ENCODE data around the gene NEK1.
"Not testable (repeated sequence)": the region's sequence is repeated elsewhere in the genome, so short reads cannot be mapped to it uniquely, and the experiment has no call there.

NEK1 gene

DNA sequence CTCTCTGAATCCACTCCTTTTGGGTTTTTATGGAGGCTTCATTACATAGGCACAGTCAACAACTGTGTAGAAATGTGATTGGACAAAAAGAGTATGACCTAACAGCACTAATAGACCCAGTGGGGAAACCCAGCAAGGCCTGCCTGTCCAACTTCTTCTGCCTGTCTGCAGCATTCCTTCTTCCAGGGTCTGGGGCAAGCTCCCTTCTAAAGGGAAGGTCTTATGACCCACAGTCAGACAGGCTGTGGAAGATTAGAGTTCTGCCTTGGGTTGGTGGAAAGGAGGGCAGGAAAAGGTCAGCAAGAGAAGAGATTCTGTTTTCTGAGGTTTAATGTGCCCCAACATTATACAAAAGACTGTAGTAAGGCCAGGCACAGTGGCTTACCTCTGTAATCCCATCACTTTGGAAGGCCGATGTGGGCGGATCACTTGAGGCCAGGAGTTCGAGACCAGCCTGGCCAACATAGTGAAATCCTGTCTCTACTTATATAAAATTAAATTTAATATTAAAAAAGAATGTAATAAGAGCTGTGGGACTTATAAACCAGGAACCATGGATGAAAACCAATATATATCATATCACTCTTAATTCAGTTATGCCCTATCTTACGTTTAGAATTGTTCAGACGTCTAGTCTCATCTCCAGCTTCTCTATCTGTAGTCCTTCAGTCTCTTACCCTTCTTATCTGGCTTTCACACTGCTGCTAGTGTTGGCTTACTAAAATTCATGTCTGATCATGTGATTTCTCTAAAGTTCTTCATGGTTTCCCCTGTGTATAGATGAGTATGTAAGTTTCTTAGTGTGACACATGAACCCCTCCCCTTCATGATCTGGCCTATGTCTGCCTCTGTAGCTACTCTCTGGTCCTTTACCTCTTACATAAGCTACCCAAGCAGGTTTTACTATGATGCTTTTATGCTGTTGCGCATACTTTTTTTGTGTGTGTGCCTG lies 14.2 kb upstream of the NEK1 start:
- DNase-seq (ENCODE audit: low spot score), result no peak

- DNase-seq (ENCODE audit: low spot score), result no peak
These were observed 13.5 kb upstream of the NEK1 start for GRCh38 chr4:169625886-169626285.

DNA sequence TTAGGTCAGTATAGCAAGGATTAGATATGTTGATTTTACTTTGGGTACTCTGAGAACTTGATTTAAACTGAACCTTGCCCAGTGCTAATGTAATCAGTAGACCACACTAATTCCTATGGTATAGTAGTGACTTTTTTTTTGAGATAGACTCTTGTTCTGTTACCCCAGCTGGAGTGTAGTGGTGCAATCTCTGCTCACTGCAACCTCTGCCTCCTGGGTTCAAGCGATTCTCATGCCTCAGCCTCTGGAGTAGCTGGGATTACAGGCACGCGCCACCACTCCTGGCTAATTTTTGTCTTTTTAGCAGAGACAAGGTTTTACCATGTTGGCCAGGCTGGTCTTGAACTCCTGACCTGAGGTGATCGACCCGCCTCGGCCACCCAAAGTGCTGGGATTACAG lies 11.6 kb upstream of the NEK1 start:
- DNase-seq (ENCODE audit: low spot score), result not testable (repeated sequence)

DNA sequence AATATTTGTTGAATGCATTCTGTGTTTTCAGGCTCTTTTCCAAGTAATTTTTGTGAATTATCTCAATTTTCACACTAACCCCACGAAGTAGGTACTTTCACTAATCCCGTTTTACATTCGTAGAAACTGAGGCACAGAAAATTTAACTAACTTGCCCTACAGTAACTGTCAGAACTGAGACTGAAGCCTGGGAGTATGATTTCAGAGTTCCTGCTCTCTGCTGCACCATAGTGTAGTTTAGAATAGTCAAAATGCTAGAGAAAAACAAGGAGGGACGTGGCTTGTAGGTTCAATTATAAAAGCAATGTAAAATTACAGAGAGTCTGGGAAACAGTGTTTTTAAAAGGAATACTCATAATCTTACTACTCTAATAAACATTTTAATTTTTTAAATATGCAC lies 10.2 kb upstream of the NEK1 start:
- DNase-seq (ENCODE audit: low spot score), result no peak

DNA sequence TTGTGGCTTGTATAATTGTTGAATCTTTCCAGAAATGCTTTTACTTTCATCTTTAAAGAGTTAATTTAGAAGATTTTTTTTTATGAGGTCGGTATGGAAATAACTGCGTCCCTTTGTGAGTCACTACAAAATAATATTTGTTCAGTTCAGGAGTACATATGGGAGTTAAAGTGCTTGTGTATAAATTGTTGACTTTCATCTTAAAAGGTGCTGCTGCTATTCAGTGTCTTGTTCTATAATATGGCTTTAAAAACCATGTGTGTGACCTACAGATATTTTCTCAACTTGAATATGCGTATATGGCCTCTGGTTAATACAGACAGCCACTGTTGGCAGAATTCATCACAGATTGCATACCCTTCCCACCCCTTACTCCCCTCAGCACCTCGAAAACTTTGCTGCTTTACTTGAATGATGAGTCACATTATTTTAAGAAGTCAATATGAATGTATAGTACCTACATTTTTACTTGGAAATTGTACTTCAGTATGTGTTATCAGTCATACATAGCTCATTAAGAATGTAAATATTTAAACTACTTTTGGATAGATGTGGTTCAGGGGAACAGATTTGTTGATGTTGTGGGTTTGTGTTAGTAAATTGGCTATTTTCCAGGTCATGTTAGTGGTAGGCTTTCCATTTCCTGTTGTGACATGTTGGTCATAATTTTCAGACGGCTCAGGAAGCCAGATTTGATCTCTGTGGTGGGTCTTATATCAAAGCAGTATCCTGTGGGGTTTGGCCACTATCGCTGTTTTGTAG lies 9.5 kb upstream of the NEK1 start:
- DNase-seq (ENCODE audit: low spot score), result peak; percentile 85

GRCh38 chr4:169620880-169621248 lies 8.5 kb upstream of the NEK1 start:
- DNase-seq (ENCODE audit: low spot score), result peak; percentile 29

DNA sequence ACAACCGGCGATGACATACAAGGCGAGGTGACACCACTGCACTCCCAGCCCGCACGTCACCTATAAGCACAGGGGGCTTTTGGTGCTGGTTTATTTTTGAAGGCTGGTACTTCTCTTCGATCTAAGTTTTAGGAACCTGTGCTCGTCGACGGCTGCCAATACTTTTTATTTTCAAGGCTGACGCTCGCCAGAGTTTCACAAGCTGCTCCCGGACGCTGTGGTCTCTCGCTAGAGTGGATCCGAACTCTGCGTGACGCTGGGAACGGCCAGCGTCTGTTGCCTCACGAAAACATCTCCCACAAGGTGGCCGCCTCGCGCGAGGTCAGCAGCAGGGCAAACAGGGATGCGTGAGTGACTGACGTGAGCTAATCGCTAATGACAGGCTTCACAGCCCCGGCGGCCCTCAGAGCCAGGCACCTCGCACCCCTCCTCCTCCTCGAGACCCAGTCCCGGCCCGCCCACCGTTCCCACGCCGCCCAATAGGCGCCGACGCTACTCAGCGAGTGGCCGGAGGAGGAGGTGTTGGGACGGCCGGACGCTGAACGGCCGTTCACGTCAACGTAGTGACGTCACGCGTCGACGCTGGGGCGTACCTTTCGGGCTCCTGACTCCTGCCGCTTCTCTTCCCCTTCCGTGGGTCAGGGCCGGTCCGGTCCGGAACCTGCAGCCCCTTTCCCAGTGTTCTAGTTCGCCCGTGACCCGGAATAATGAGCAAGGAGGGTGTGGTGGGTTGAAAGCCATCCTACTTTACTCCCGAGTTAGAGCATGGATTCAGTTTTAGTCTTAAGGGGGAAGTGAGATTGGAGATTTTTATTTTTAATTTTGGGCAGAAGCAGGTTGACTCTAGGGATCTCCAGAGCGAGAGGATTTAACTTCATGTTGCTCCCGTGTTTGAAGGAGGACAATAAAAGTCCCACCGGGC lies 7.8 kb upstream of the NEK1 start, which contains the start of gene CLCN3:
Gene CLCN3 (plus strand): TSS at position 621 of the 922 bp plus-strand sequence. CDS start 15,351 bp downstream, outside the sequence.
- DNase-seq (ENCODE audit: low spot score), result peak; percentile 95

DNA sequence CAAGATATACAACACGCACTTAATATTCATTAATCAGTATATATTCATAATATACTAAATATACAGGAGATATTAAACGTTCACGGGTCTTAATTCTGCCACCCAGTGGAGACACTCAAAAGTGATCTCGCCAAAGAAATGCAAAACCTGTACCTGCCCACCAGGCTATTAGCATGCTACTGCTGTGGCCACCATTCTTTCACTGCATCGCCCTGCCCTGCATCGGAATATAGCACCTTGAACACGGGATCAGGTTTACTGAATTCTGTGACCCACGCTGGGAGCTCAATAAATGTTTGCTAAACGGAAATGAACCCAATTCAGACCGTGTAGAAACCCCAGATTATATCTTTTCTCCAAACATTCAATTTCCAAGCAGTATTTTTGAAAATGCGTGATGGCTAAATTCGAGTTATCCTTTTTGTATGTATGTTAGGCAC lies 7.2 kb upstream of the NEK1 start:
- peak; percentile 46 for DNase-seq (ENCODE audit: low spot score)

DNA sequence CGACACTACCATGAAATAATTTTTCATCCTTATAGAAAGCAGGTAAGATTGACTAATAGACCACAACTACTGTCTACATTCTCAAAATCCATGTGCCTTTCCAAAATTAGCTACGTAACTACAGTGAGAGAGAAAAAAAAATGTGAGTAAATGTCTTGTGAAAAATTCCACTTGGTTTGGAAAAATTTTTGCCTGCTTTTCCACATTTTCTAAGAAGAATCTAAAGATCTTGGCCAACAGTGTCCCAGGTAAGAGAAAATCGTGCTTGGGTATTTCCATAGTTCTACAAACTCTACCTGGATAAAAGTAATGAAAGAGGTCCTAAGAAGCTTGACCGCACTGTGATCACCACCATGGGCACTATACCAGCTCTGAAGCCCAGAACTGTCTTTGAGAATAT lies 6.6 kb upstream of the NEK1 start:
- DNase-seq (ENCODE audit: low spot score), result no peak

DNA sequence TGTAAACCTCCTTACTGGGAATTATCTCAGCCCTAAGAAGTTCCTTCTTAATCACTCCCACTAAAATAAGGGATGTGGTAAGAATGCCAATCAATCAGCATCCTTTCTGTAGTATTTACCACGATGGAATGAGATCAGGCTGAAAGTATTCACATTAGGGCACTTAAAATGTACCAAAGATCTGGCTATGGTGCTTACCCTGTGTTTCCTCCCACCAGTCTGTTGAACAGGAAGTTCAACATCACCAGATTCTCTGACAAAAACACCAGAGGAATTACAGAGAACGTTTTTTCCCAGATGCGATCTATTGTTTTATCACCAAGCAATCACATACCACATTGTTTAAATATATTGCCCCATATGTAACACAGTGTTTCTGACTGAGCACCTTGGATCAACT lies 5.9 kb upstream of the NEK1 start:
- DNase-seq (ENCODE audit: low spot score), result no peak

- no peak for DNase-seq (ENCODE audit: low spot score)
These were observed 4.9 kb upstream of the NEK1 start for GRCh38 chr4:169617306-169617705.

- DNase-seq (ENCODE audit: low spot score), result no peak
These were observed 4.5 kb upstream of the NEK1 start for GRCh38 chr4:169616846-169617245.

DNA sequence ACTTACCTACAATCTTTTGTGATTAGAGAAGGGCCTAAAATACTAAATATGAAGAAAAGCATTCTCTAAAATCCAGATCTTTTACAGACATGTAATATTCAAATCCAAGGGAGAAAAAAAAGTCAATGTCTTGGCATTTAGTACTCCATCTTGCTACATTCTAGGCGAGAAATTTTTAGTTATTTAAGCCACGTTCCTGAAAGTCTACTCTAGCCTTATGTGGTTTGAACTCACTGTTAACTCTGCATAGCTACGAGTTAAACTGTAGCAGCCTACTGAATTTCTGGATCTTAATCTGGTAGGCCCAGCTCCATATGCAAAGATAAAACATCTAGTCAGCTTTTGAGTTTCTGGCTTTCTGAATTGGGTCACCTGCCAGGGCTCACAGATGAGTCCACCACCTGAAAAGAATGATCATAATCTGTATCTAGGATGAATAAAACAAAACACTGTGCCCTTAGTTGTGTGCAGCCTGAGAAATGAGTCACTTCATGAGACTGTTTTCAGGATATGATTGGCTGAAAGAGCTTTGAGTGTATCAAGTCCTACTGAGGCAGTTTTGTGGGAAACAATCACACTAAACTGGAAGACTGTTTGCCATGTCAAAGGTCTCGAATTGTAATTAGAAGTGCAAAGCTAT lies 3.2 kb upstream of the NEK1 start:
- no peak for DNase-seq (ENCODE audit: low spot score)

GRCh38 chr4:169612871-169613859 lies 782 bp upstream of the NEK1 start:
- peak; percentile 82 for DNase-seq (ENCODE audit: low spot score)

- DNase-seq (ENCODE audit: low spot score), result no peak
These were observed 1.2 kb downstream of the NEK1 start for GRCh38 chr4:169611157-169611556.

GRCh38 chr4:169604903-169605331 lies 7.5 kb downstream of the NEK1 start:
- DNase-seq (ENCODE audit: low spot score), result no peak

DNA sequence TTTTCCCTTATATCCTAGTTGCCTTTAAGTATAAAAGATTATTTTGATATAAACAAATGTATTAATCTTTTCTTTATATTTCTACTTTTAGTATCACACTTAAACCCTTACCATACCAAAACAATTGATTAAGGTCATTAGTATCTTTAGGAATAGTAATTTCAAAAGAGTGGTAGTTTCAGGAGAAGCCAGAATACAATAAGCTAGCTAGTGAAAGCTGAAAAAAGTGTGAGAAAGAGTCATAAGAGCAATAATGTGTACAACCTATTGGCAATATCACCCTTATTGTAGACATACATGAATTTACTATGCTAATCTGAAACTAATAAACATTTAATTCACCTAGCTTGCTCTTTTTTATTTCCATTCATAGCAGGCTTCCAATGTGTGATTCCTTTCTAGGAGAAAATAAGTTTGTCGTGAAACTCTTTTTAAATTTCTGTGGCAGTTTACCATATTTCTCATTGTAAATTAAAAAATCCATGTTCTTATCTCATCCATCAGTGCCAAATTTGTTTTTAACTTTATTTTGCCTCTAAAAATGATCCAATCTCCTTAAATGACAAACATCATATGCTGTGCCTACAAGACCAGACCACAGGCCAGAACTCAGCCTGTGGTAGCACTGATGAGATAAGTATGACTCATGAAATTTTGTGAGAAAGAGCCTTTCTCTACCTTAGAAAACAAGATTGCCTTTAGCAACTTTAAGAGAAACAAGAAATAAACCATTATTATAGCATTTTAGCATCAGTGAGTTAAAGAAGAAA lies 8.1 kb downstream of the NEK1 start:
- peak; percentile 34 for DNase-seq (ENCODE audit: low spot score)

DNA sequence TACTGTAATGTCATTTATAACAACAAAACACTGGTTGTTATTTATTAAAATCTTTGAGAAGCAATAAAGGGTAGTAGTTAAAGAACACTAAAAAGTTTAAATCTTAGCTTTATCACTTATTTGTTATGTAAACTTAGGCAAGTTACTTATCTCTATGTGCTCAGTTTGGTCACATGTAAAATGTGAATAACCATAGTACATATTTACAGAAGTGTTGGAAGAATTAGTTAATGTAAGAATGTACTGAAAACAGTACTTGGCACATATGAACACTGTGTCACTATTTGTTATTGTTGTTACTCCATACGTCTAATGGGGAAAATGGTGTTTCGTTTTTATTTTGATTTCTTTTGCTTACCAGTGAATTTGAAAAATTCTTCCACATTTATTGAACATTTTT lies 9.1 kb downstream of the NEK1 start:
- DNase-seq (ENCODE audit: low spot score), result no peak

DNA sequence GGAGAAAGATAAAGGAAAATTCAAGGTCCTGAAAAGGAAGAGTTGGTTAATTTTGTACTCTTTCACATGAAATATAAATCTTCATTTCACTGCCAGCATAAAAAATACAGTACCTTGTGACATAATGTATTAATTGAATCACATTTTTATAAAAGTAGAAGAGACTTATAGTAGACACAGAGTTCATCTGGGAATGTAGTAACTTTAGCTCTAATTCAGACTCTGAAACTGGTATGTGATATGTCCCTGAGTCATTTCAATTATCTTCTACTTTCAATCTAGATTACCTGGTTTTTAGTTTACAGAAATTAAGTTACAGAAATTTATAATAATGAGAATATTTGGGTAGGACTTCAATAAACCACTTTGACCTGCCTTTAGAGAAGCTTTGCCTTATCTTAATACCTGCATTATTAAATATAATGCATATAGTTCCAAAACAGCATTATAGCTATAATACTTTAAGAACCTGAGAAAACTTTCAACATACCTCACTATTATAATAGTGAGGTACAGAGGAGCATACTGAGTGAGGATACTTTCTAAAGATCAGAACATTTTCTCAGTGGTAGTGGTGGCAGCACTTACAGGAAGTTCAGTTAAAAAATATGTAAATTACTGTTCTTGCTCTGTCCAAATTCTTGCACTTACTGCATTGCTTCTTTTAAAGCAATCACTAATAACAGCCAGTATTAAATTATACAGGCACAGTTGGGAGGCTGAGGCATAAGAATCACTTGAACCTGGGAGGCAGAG lies 11.2 kb downstream of the NEK1 start:
- DNase-seq (ENCODE audit: low spot score), result no peak
